Measurements from ENCODE around the gene SLC9A1. TPM values are rescaled to one million over a fixed set of nuclear protein-coding genes. Genes with fewer than 3 reads are reported as not detected.

SLC9A1 gene
- polyA plus RNA-seq, 3 donors = 4.5 to 14.2 (median 4.6) TPM

GRCh38 chr1:27133991-27134390 is 20.9 kb downstream of the SLC9A1 start:
- Histone ChIP-seq H4K20me1 (ENCODE audit: insufficient read depth, low read length) (no peaks in the 10 kb centered on the region), H3K36me3 (replicated peaks in 1 of 2; ENCODE audit: control insufficient read depth in 1 of 2, insufficient read depth in 2 of 2, low read length in 2 of 2) (peaks cover 3 to 4% of the 10 kb centered on the region in 2 donors), H3K27me3 (ENCODE audit: control insufficient read depth in 2 of 2, insufficient read depth in 2 of 2, low read length in 2 of 2) (no peaks in the 10 kb centered on the region), H3K4me3 (replicated peaks in 1 of 3; ENCODE audit: low read depth in 2 of 3, low read length in 3 of 3) (no peak overlapping the region), H3K79me2 (ENCODE audit: insufficient read depth, low read length) (peaks cover 32% of the 10 kb centered on the region), H3K9me3 (replicated peaks in 1 of 2; ENCODE audit: control insufficient read depth in 1 of 2, insufficient read depth in 1 of 2, low read length in 2 of 2) (no peaks in the 10 kb centered on the region), H3K27ac (ENCODE audit: low read depth in 1 of 2, low read length in 2 of 2) (peak overlapping the region; percentile 62 to 99), H3K4me2 (replicated peaks; ENCODE audit: extremely low read depth, low read length, poor library complexity, severe bottlenecking) (peak overlapping the region; percentile 20), H3K4me1 (ENCODE audit: control insufficient read depth in 1 of 2, insufficient read depth in 2 of 2, low read length in 2 of 2) (peaks cover 84% of the 10 kb centered on the region in 2 donors), H2AFZ (ENCODE audit: insufficient read depth, low read depth, low read length, poor library complexity, severe bottlenecking) (no peak overlapping the region), H3K9ac (ENCODE audit: insufficient read depth, low read length, poor library complexity, severe bottlenecking) (peak overlapping the region; percentile 1)
- peak overlapping the region; percentile 81 to 100 (median 90) for H3K27ac Mint-ChIP-seq
- H3K27me3 Mint-ChIP-seq (ENCODE audit: low read depth in 3 of 3) = peaks cover 0 to 2% (median 0%) of the 10 kb centered on the region in 3 donors
- peak; percentile 75 to 86 (median 79) for DNase-seq
- intact Hi-C loops (cut with micrococcal nuclease) = loop anchor here in 1 of 2 donors (2.0 kb wide), 1 partner anchor 21 kb away; no protein-coding TSS in a partner anchor
- H3K4me3 Mint-ChIP-seq = peak overlapping the region in 1 of 2 donors; percentile 11
- TF ChIP-seq CTCF (IDR thresholded peaks at IDR 0.05) = no peak
- H3K9me3 Mint-ChIP-seq = peaks cover 0 to 1% (median 0%) of the 10 kb centered on the region in 7 donors
- peaks cover 32 to 46% of the 10 kb centered on the region in 2 donors for H3K36me3 Mint-ChIP-seq
- 0% methylated on average over 1 of the region's 6 CpGs for WGBS (ENCODE audit: insufficient coverage)
- H3K4me1 Mint-ChIP-seq = peaks cover 79% of the 10 kb centered on the region

GRCh38 chr1:27133158-27133557 is 21.8 kb downstream of the SLC9A1 start:
- Mint-ChIP-seq H3K27me3 (ENCODE audit: low read depth in 3 of 3) (peaks cover 0 to 2% (median 0%) of the 10 kb centered on the region in 3 donors), H3K9me3 (peaks cover 0 to 1% (median 0%) of the 10 kb centered on the region in 7 donors), H3K36me3 (peaks cover 30 to 47% of the 10 kb centered on the region in 2 donors), H3K27ac (peak overlapping the region; percentile 30 to 100 (median 90)), H3K4me1 (peaks cover 71% of the 10 kb centered on the region), H3K4me3 (no peak overlapping the region)
- TF ChIP-seq CTCF (IDR thresholded peaks at IDR 0.05) = no peak
- H3K36me3 ChIP-seq (replicated peaks in 1 of 2; ENCODE audit: control insufficient read depth in 1 of 2, insufficient read depth in 2 of 2, low read length in 2 of 2) = peaks cover 5 to 9% of the 10 kb centered on the region in 2 donors
- H3K9me3 ChIP-seq (replicated peaks in 1 of 2; ENCODE audit: control insufficient read depth in 1 of 2, insufficient read depth in 1 of 2, low read length in 2 of 2) = no peaks in the 10 kb centered on the region
- no peak overlapping the region for H3K4me2 ChIP-seq (replicated peaks; ENCODE audit: extremely low read depth, low read length, poor library complexity, severe bottlenecking)
- H3K27ac ChIP-seq (ENCODE audit: low read depth in 1 of 2, low read length in 2 of 2) = peak overlapping the region; percentile 62 to 99
- H4K20me1 ChIP-seq (ENCODE audit: insufficient read depth, low read length) = no peaks in the 10 kb centered on the region
- no peak overlapping the region for H2AFZ ChIP-seq (ENCODE audit: insufficient read depth, low read depth, low read length, poor library complexity, severe bottlenecking)
- H3K79me2 ChIP-seq (ENCODE audit: insufficient read depth, low read length) = peaks cover 24% of the 10 kb centered on the region
- intact Hi-C loops (cut with micrococcal nuclease) = no loop called here
- H3K27me3 ChIP-seq (ENCODE audit: control insufficient read depth in 2 of 2, insufficient read depth in 2 of 2, low read length in 2 of 2) = no peaks in the 10 kb centered on the region
- H3K4me3 ChIP-seq (replicated peaks in 1 of 3; ENCODE audit: low read depth in 2 of 3, low read length in 3 of 3) = no peak overlapping the region
- peaks cover 75 to 76% of the 10 kb centered on the region in 2 donors for H3K4me1 ChIP-seq (ENCODE audit: control insufficient read depth in 1 of 2, insufficient read depth in 2 of 2, low read length in 2 of 2)
- no CpG with 5 or more reads among the region's 5 CpGs for WGBS (ENCODE audit: insufficient coverage)
- no peak for DNase-seq
- H3K9ac ChIP-seq (ENCODE audit: insufficient read depth, low read length, poor library complexity, severe bottlenecking) = no peak overlapping the region
